Measurements from ENCODE around the gene RC3H2. TPM values are rescaled to one million over a fixed set of nuclear protein-coding genes. Genes with fewer than 3 reads are reported as not detected.

The RC3H2 gene
- total and polyA plus RNA-seq, 10 of the 15 experiments (the other 5 are each of a cell fraction or from before 2014, with no cell fraction given), result 7.2 to 25.5 (median 16.1) TPM

- TF ChIP-seq ASH2L (IDR thresholded peaks at IDR 0.05; ENCODE audit: borderline replicate concordance, low read depth) (no peak), LARP7 (IDR thresholded peaks at IDR 0.05) (no peak), EZH2 (IDR thresholded peaks at IDR 0.05; ENCODE audit: borderline replicate concordance, control insufficient read depth, low read depth, low read length) (no peak), CHD1 (IDR thresholded peaks at IDR 0.05; ENCODE audit: low read depth, low read length) (0 out of 2 replicates have a peak, but pooled peaks have one; percentile 21), SKIL (IDR thresholded peaks at IDR 0.05; ENCODE audit: low read depth, poor library complexity, severe bottlenecking) (peak; percentile 30), NR2C1 (IDR thresholded peaks at IDR 0.05) (no peak), NFYB (IDR thresholded peaks at IDR 0.05; ENCODE audit: insufficient read depth, low read depth, low read length) (no peak), FOXM1 (IDR thresholded peaks at IDR 0.05; ENCODE audit: low read depth, low read length) (no peak), SIN3A (IDR thresholded peaks at IDR 0.05; ENCODE audit: low read depth, low read length) (0 out of 2 replicates have a peak, but pooled peaks have one; percentile 36), MEF2B (IDR thresholded peaks at IDR 0.05; ENCODE audit: partially characterized antibody, poor library complexity, severe bottlenecking) (peak; percentile 11), IKZF2 (IDR thresholded peaks at IDR 0.05) (no peak), BRCA1 (IDR thresholded peaks at IDR 0.05; ENCODE audit: low read depth, low read length) (peak; percentile 51; the same call in 1 of the 2 replicates), RAD51 (IDR thresholded peaks at IDR 0.05) (peak; percentile 62; the same call in 1 of the 2 replicates), SPI1 (IDR thresholded peaks at IDR 0.05; ENCODE audit: borderline replicate concordance, insufficient read depth, low read depth, low read length) (peak; percentile 84; the same call in 1 of the 2 replicates), ZNF384 (IDR thresholded peaks at IDR 0.05; ENCODE audit: borderline replicate concordance, low read depth, low read length) (no peak), CUX1 (IDR thresholded peaks at IDR 0.05; ENCODE audit: insufficient replicate concordance, low read depth, low read length) (no peak), BMI1 (IDR thresholded peaks at IDR 0.05; ENCODE audit: borderline replicate concordance) (peak; percentile 11; the same call in 1 of the 2 replicates), GABPA (IDR thresholded peaks at IDR 0.05; ENCODE audit: low read depth) (no peak)
Measured at GRCh38 chr9:122912671-122912963, 7.5 kb upstream of the RC3H2 start (continued).
